K562 (cell line): Measurements from ENCODE around the gene FAM151A. TPM values are rescaled to one million over a fixed set of nuclear protein-coding genes. Genes with fewer than 3 reads are reported as not detected.

ENCODE experiments used
- ATAC-seq: fragments of 200-7000 bp; cut with Tn5 transposase; 3 replicates; pipeline ENCODE4 v1.9.1; 2020; ENCODE audit warnings: moderate library complexity
- BruUV-seq: library from RNA; stranded (reverse); fragments of 400-500 nt; replicated peaks from 2 replicates; lab custom pipeline; 2021; lab: Mats Ljungman, UMichigan
- CTCF ChIA-PET: fragments of 300-600 bp; formaldehyde crosslinking; extraction: SDS; loops from one replicate; lab custom pipeline; 2021; ENCODE audit warnings: low intra/inter-chr PET ratio; lab: Yijun Ruan, JAX
- POLR2A ChIA-PET: fragments of 300-600, 350-650 bp; sonication (Branson Sonifier 250); formaldehyde crosslinking; extraction: SDS; loops from one replicate; lab custom pipeline; 2021; ENCODE audit warnings: antibody characterized with exemption, inconsistent platforms; lab: Yijun Ruan, JAX
- DNase-seq, 4 experiments: peaks; one replicate each; pipeline versions ENCODE4 v3.0.0 to v3.0.0-alpha.2; 2011 to 2018; ENCODE audit warnings: low spot score in 3 of 4, mixed read lengths in 3 of 4; ENCODE audit errors: extremely low read depth in 1 of 4
- FAIRE-seq: peaks from 2 replicates; lab custom pipeline; 2011; peaks lifted over from hg19 to GRCh38; lab: Jason Lieb, UNC
- H2AFZ ChIP-seq: 2 replicates; pipeline ENCODE4 v1.6.0; 2011; ENCODE audit warnings: low read depth, low read length, control low read depth, inconsistent platforms
- H3K27ac ChIP-seq: fragments of 200-600 bp; 3 replicates; pipeline ENCODE4 v1.8.0; 2011; ENCODE audit warnings: low read depth, mild to moderate bottlenecking, control low read depth, inconsistent platforms, low read length, moderate library complexity, mixed read lengths; ENCODE audit errors: extremely low read depth
- H3K27me3 ChIP-seq, 2 experiments: fragments of 300-600 bp in 1 of 2; 2 replicates in 1 of 2; 3 replicates in 1 of 2; pipeline versions ENCODE4 v1.6.0 to v1.8.0; 2011; ENCODE audit warnings: inconsistent platforms in 2 of 2, low read length in 2 of 2, mild to moderate bottlenecking in 1 of 2, mixed read lengths in 1 of 2, moderate library complexity in 1 of 2; ENCODE audit not compliant: control insufficient read depth in 2 of 2, insufficient read depth in 2 of 2
- H3K36me3 ChIP-seq: fragments of 300-600 bp; 3 replicates; pipeline ENCODE4 v1.8.0; 2011; ENCODE audit warnings: mild to moderate bottlenecking, low read length, inconsistent platforms; ENCODE audit not compliant: control insufficient read depth, insufficient read depth
- H3K4me1 ChIP-seq, 2 experiments: fragments of 200-600 bp in 1 of 2; replicated peaks in 1 of 2; 2 replicates in 1 of 2; 3 replicates in 1 of 2; pipeline versions ENCODE4 v1.5.1 to v1.8.0; 2011; ENCODE audit warnings: inconsistent platforms in 2 of 2, low read length in 2 of 2, mild to moderate bottlenecking in 1 of 2, mixed read lengths in 1 of 2, moderate library complexity in 1 of 2; ENCODE audit not compliant: control insufficient read depth in 2 of 2, insufficient read depth in 2 of 2
- H3K4me2 ChIP-seq: 2 replicates; pipeline ENCODE4 v1.6.1; 2011; ENCODE audit warnings: low read length, control low read depth, inconsistent platforms, mixed read lengths; ENCODE audit not compliant: insufficient read depth
- H3K4me3 ChIP-seq: fragments of 200-600 bp; sonication (generic), shearing (Covaris generic); 2 replicates; pipeline ENCODE4 v1.5.1; 2016; ENCODE audit warnings: control low read depth, inconsistent platforms
- H3K79me2 ChIP-seq: fragments of 200-600 bp; 3 replicates; pipeline ENCODE4 v1.8.0; 2011; ENCODE audit warnings: low read length, inconsistent platforms; ENCODE audit not compliant: control insufficient read depth, insufficient read depth
- H3K9ac ChIP-seq, 2 experiments: 2 replicates each; pipeline versions ENCODE4 v1.6.0 to v1.6.1; 2011; ENCODE audit warnings: low read depth in 2 of 2, low read length in 2 of 2, control low read depth in 1 of 2, inconsistent platforms in 1 of 2, mild to moderate bottlenecking in 1 of 2, mixed read lengths in 1 of 2; ENCODE audit not compliant: insufficient read depth in 1 of 2
- H3K9me1 ChIP-seq: one replicate; pipeline ENCODE4 v1.6.0; 2011; ENCODE audit warnings: inconsistent platforms, mild to moderate bottlenecking, low read length, moderate library complexity; ENCODE audit not compliant: control insufficient read depth, insufficient read depth
- H3K9me3 ChIP-seq: replicated peaks from 2 replicates; pipeline ENCODE4 v1.5.1; 2011; ENCODE audit warnings: low read depth, low read length, inconsistent platforms; ENCODE audit not compliant: control insufficient read depth, insufficient read depth
- H4K20me1 ChIP-seq: replicated peaks from 2 replicates; pipeline ENCODE4 v1.6.1; 2011; ENCODE audit warnings: low read length, inconsistent platforms, mixed read lengths; ENCODE audit not compliant: control insufficient read depth, insufficient read depth
- CSDE1 ChIP-seq, 2 experiments: fragments of 450-650 bp; IDR thresholded peaks; 2 replicates each; pipeline ENCODE4 v1.6.1; 2016; ENCODE audit warnings: mild to moderate bottlenecking in 1 of 2
- MCM2 ChIP-seq: fragments of 450-650 bp; IDR thresholded peaks from 2 replicates; pipeline ENCODE4 v1.6.1; 2017; ENCODE audit warnings: low read depth, mild to moderate bottlenecking
- MIER1 ChIP-seq: fragments of 450-650 bp; IDR thresholded peaks from 2 replicates; pipeline ENCODE4 v1.6.1; 2016; ENCODE audit warnings: antibody characterized with exemption, mild to moderate bottlenecking, low read depth
- NR2C2 ChIP-seq, 2 experiments: fragments of 200-800 bp in 1 of 2; sonication (Bioruptor generic) in 1 of 2; sonication (generic) in 1 of 2; formaldehyde crosslinking in 1 of 2; IDR thresholded peaks; 2 replicates each; pipeline versions ENCODE4 v1.6.1 to v1.8.0; 2016 to 2022; ENCODE audit warnings: mild to moderate bottlenecking in 1 of 2, missing compliant biosample characterization in 1 of 2, missing genetic modification characterization in 1 of 2, missing genetic modification reagents in 1 of 2
- TFE3 ChIP-seq: fragments of 450-650 bp; formaldehyde crosslinking; IDR thresholded peaks from 2 replicates; pipeline ENCODE4 v1.4.0; 2020; ENCODE audit warnings: mild to moderate bottlenecking, mixed read lengths
- ZNF280B ChIP-seq: fragments of 250-450 bp; sonication (Bioruptor Pico); IDR thresholded peaks from 2 replicates; pipeline ENCODE4 v1.5.1; 2021; ENCODE audit warnings: mild to moderate bottlenecking
- WGBS: fragments of 100-300 bp; shearing (Covaris generic); methylation state at CpG from one replicate; pipeline ENCODE4 v1.1.6; 2016; ENCODE audit warnings: low coverage, mixed read lengths; ENCODE audit not compliant: insufficient coverage; ENCODE audit errors: missing lambda C conversion rate; 5-methylcytosine and 5-hydroxymethylcytosine counted together
- in situ Hi-C: fragments of 300-500 bp; cut with MboI; formaldehyde crosslinking; loops from 4 replicates; pipeline ENCODE4 v1.15.0; 2018; ENCODE audit warnings: inconsistent platforms, mixed read lengths
- intact Hi-C: fragments of 100-400 bp; cut with micrococcal nuclease; formaldehyde crosslinking; loops from 2 replicates; pipeline ENCODE4 v1.14.2; 2022
- polyA plus RNA-seq, 8 experiments: library from polyadenylated mRNA; depleted of rRNA in 4 of 8; stranded (reverse) in 5 of 8; unstranded in 3 of 8; fragments of >200 nt; fragmentation: Nextera tagmentation in 2 of 8; fragmentation: Illumina TruSeq in 1 of 8; extraction: Ambion mirVana in 2 of 8; extraction: Trizol in 1 of 8; gene quantifications; 2 replicates each; pipeline versions ENCODE4 v1.2.1 to v1.2.3, GENCODE V29; 2011 to 2014; ENCODE audit warnings: inconsistent platforms in 1 of 8, missing spikeins in 1 of 8
- total RNA-seq, 7 experiments: library from RNA; depleted of rRNA in 6 of 7; stranded (reverse); fragments of >200 nt in 6 of 7; fragmentation: Illumina TruSeq in 2 of 7; extraction: Trizol in 2 of 7; gene quantifications; 2 replicates each; pipeline versions ENCODE4 v1.2.1 to v1.2.3, GENCODE V29; 2011 to 2021; ENCODE audit warnings: low replicate concordance in 1 of 7

Gene FAM151A
- total and polyA plus RNA-seq, 9 of the 15 experiments (the other 6 are each of a cell fraction or from before 2014, with no cell fraction given) = not detected

- TF ChIP-seq MIER1 = no peak
- TF ChIP-seq CSDE1 (IDR thresholded peaks at IDR 0.05) = no peak
- TF ChIP-seq MCM2 = no peak
- no peak for TF ChIP-seq NR2C2 (CRISPR knock-in tag; IDR thresholded peaks at IDR 0.05)
- no peak for TF ChIP-seq NR2C2 (tag; IDR thresholded peaks at IDR 0.05)
- TF ChIP-seq TFE3 (CRISPR knock-in tag) = no peak
- no peak for TF ChIP-seq ZNF280B (CRISPR knock-in tag)
- ChIA-PET CTCF (no interaction called here), POLR2A (interaction anchor here (0.8 to 1.5 kb wide), 2 partner anchors 8 to 16 kb away, joined by 3 to 7 read pairs; no protein-coding TSS in a partner anchor)
- ATAC-seq (no peak), DNase-seq (no peak), FAIRE-seq (no peak)
- 0% methylated on average over 8 of the region's 8 CpGs for WGBS
- no TSS peak for BruUV-seq
- H3K79me2 ChIP-seq = no peaks in the 10 kb centered on the region
- H3K36me3 ChIP-seq = no peaks in the 10 kb centered on the region
- no peaks in the 10 kb centered on the region for H3K9me3 ChIP-seq
- no peak overlapping the region for H3K4me2 ChIP-seq
- H3K4me1 ChIP-seq = peaks cover 0 to 16% of the 10 kb centered on the region in 2 experiments; a peak in 3 of 5 replicates
- intact Hi-C loops (no loop called here), in situ Hi-C loops (no loop called here)
- H4K20me1 ChIP-seq = peaks cover 3% of the 10 kb centered on the region; the same call in 1 of the 2 replicates
- no peak overlapping the region for H2AFZ ChIP-seq
- H3K9me1 ChIP-seq = no peaks in the 10 kb centered on the region
- H3K4me3 ChIP-seq = no peak overlapping the region
- H3K27ac ChIP-seq = no peak overlapping the region
- H3K27me3 ChIP-seq = peaks cover 46 to 83% of the 10 kb centered on the region in 2 experiments
- H3K9ac ChIP-seq = no peak overlapping the region
Measured at GRCh38 chr1:54611621-54612020, 11.7 kb downstream of the FAM151A start.
